Measurements from ENCODE around the gene P2RX7.

The P2RX7 gene

DNA sequence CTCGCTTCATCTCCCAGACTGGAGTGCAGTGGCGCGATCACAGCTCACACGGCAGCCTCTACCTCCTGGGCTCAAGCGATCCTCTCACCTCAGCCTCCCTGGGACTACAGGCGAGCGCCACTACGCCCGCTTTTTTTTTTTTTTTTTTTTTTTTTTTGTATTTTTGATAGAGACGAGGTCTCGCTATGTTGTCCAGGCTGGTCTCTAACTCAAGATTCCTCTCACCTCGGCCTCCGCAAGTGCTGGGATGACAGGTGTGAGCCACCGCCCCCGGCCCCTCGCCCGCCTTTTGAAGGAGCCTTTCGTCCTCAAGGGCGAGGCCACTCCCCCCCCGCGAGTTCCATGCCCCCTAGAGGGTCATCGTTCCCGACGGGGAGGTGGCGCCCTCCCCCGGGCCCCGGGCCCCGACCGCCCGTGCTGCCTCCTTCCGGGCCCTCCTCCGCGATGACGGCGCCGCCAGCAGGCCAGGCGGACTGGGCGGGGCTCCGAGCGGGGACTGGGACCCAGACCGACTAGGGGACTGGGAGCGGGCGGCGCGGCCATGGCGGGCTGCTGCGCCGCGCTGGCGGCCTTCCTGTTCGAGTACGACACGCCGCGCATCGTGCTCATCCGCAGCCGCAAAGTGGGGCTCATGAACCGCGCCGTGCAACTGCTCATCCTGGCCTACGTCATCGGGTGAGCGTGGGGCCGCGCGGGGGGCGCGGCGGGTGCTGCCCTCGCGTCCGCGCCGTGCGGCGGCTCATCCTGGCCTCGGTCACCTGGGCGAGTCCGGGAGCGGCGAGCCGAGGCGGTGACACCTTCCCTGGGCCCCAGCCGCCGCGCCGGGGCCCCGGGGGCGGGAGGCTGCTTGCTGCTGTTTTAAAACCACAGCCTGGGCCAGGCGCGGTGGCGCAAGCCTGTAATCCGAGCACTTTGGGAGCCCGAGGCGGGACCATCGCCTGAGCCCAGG, 77.2 kb downstream of the P2RX7 start, which contains the start of gene P2RX4:
Gene P2RX4, plus strand, starts transcription at position 506 of the 949 bp plus-strand sequence. Its CDS starts 36 bp downstream, at position 542.
- peak; percentile 91 for DNase-seq (ENCODE audit: insufficient read length, low spot score)
- FAIRE-seq = peak; percentile 88
- TF ChIP-seq POLR2AphosphoS5 (IDR thresholded peaks at IDR 0.05; ENCODE audit: low read depth, low read length) = peak; percentile 75
- TF ChIP-seq PAX5 (IDR thresholded peaks at IDR 0.05; ENCODE audit: insufficient read depth, low read length, severe bottlenecking) = no peak
- TF ChIP-seq TAF1 (IDR thresholded peaks at IDR 0.05; ENCODE audit: low read depth, low read length) = peak; percentile 74; the same call in 1 of the 2 replicates
- peak; percentile 91 for TF ChIP-seq POLR2A (IDR thresholded peaks at IDR 0.05; ENCODE audit: low read depth, low read length)
- no peak for TF ChIP-seq SPI1 (IDR thresholded peaks at IDR 0.05; ENCODE audit: low read depth, low read length)
- TF ChIP-seq POU2F2 (IDR thresholded peaks at IDR 0.05; ENCODE audit: low read depth, low read length) = no peak

GRCh38 chr12:121212875-121213274, 80.2 kb downstream of the P2RX7 start:
- DNase-seq (ENCODE audit: insufficient read length, low spot score) = no peak
- no peak for FAIRE-seq
- TF ChIP-seq PAX5 (IDR thresholded peaks at IDR 0.05; ENCODE audit: insufficient read depth, low read length, severe bottlenecking) = no peak
- TF ChIP-seq SPI1 (IDR thresholded peaks at IDR 0.05; ENCODE audit: low read depth, low read length) = no peak
- no peak for TF ChIP-seq POLR2A (IDR thresholded peaks at IDR 0.05; ENCODE audit: low read depth, low read length)
- TF ChIP-seq TAF1 (IDR thresholded peaks at IDR 0.05; ENCODE audit: low read depth, low read length) = no peak
- no peak for TF ChIP-seq POU2F2 (IDR thresholded peaks at IDR 0.05; ENCODE audit: low read depth, low read length)
- TF ChIP-seq POLR2AphosphoS5 (IDR thresholded peaks at IDR 0.05; ENCODE audit: low read depth, low read length) = no peak

DNA sequence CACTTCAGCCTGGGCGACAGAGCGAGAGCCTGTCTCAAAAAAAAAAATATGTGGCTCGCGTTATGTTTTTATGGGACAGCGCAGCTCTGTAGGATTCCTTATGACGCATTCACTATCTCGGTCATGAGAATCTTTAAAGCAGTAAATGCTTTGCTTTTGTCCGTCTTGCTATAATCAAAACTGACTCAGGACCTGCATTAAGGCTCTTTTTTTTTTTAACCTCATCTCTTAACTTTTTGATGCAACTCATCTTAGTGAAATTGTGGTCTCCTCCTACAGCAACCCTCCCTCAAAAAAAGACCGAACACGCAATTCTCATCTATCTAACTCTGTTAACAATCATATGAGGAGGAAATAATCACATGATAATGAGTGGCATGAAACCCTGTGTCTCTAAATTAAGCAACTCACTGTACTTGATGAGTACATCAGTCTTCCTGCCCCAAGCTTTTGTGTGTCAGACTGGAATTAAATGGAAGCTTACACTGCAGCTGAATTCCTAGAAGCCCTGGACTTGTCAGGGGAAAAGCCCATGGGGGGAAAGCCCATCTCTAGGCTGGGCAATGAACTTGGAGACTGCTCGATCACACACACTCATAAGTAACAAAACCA, 81.6 kb downstream of the P2RX7 start:
- no peak for DNase-seq (ENCODE audit: insufficient read length, low spot score)
- TF ChIP-seq POLR2AphosphoS5 (IDR thresholded peaks at IDR 0.05; ENCODE audit: low read depth, low read length) (no peak), TAF1 (IDR thresholded peaks at IDR 0.05; ENCODE audit: low read depth, low read length) (no peak), SPI1 (IDR thresholded peaks at IDR 0.05; ENCODE audit: low read depth, low read length) (no peak), POLR2A (IDR thresholded peaks at IDR 0.05; ENCODE audit: low read depth, low read length) (no peak), POU2F2 (IDR thresholded peaks at IDR 0.05; ENCODE audit: low read depth, low read length) (no peak), PAX5 (IDR thresholded peaks at IDR 0.05; ENCODE audit: insufficient read depth, low read length, severe bottlenecking) (no peak)
- FAIRE-seq = no peak

DNA sequence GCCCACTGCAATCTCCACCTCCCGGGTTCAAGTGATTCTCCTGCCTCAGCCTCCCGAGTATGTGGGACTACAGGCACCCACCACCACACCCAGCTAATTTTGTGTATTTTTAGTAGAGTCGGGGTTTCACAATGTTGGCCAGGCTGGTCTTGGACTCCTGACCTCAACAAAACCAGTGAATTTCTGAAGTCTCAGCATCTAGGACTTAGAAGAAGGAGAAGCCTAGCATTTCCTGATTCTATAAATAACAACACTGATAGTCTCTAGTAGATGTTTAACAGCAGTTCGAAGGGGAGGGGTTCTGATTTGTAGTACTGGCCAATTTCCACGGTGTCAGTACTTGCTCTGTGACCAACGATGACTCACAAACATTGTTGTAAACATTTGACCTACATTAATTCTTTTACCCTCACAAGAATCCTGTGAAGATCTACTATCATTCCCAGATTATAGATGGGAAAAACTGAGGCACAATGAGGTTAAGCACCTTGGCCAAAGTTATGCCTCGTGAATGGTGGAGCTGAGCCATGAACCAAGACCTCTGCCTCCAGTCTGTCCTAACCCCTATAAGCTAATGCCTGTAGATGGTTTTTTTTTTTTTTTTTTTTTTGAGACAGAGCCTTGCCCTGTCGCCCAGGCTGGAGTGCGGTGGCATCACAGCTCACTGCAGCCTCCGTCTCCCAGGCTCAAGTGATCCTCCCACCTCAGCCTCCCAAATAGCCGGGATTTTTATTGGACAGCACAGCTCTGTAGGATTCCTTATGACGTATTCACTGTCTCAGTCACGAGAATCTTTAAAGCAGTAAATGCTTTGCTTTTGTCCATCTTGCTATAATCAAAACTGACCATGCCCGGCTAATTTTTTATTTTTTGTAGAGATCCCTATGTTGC, 82.4 kb downstream of the P2RX7 start:
- TF ChIP-seq SPI1 (IDR thresholded peaks at IDR 0.05; ENCODE audit: low read depth, low read length) = no peak
- no peak for TF ChIP-seq TAF1 (IDR thresholded peaks at IDR 0.05; ENCODE audit: low read depth, low read length)
- TF ChIP-seq PAX5 (IDR thresholded peaks at IDR 0.05; ENCODE audit: insufficient read depth, low read length, severe bottlenecking) = no peak
- no peak for TF ChIP-seq POU2F2 (IDR thresholded peaks at IDR 0.05; ENCODE audit: low read depth, low read length)
- no peak for TF ChIP-seq POLR2A (IDR thresholded peaks at IDR 0.05; ENCODE audit: low read depth, low read length)
- no peak for TF ChIP-seq POLR2AphosphoS5 (IDR thresholded peaks at IDR 0.05; ENCODE audit: low read depth, low read length)
- FAIRE-seq = no peak
- no peak for DNase-seq (ENCODE audit: insufficient read length, low spot score)

GRCh38 chr12:121216102-121216501, 83.4 kb downstream of the P2RX7 start:
- no peak for DNase-seq (ENCODE audit: insufficient read length, low spot score)
- FAIRE-seq = no peak
- no peak for TF ChIP-seq POLR2A (IDR thresholded peaks at IDR 0.05; ENCODE audit: low read depth, low read length)
- no peak for TF ChIP-seq PAX5 (IDR thresholded peaks at IDR 0.05; ENCODE audit: insufficient read depth, low read length, severe bottlenecking)
- TF ChIP-seq SPI1 (IDR thresholded peaks at IDR 0.05; ENCODE audit: low read depth, low read length) = no peak
- no peak for TF ChIP-seq POLR2AphosphoS5 (IDR thresholded peaks at IDR 0.05; ENCODE audit: low read depth, low read length)
- no peak for TF ChIP-seq TAF1 (IDR thresholded peaks at IDR 0.05; ENCODE audit: low read depth, low read length)
- TF ChIP-seq POU2F2 (IDR thresholded peaks at IDR 0.05; ENCODE audit: low read depth, low read length) = no peak

DNA sequence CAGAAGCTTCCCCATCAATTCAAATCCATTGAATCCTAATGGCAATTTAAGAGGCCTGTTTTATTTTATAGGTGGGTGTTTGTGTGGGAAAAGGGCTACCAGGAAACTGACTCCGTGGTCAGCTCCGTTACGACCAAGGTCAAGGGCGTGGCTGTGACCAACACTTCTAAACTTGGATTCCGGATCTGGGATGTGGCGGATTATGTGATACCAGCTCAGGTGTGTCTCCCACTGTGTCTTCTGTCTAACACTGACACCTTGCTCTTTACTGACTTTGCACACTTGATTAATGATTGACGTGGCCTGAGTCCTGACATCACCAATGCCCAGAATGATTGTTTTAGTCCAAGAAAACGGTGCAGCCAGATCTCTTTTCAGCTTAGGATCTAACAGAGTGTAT, 84.4 kb downstream of the P2RX7 start:
- no peak for TF ChIP-seq POLR2A (IDR thresholded peaks at IDR 0.05; ENCODE audit: low read depth, low read length)
- TF ChIP-seq POU2F2 (IDR thresholded peaks at IDR 0.05; ENCODE audit: low read depth, low read length) = no peak
- TF ChIP-seq POLR2AphosphoS5 (IDR thresholded peaks at IDR 0.05; ENCODE audit: low read depth, low read length) = no peak
- FAIRE-seq (no peak), DNase-seq (ENCODE audit: insufficient read length, low spot score) (no peak)

- no peak for FAIRE-seq
- no peak for DNase-seq (ENCODE audit: insufficient read length, low spot score)
- TF ChIP-seq SPI1 (IDR thresholded peaks at IDR 0.05; ENCODE audit: low read depth, low read length) (no peak), TAF1 (IDR thresholded peaks at IDR 0.05; ENCODE audit: low read depth, low read length) (no peak), POLR2AphosphoS5 (IDR thresholded peaks at IDR 0.05; ENCODE audit: low read depth, low read length) (no peak), POU2F2 (IDR thresholded peaks at IDR 0.05; ENCODE audit: low read depth, low read length) (no peak), PAX5 (IDR thresholded peaks at IDR 0.05; ENCODE audit: insufficient read depth, low read length, severe bottlenecking) (no peak), POLR2A (IDR thresholded peaks at IDR 0.05; ENCODE audit: low read depth, low read length) (no peak)
Measured at GRCh38 chr12:121217761-121218160, 85.1 kb downstream of the P2RX7 start.

DNA sequence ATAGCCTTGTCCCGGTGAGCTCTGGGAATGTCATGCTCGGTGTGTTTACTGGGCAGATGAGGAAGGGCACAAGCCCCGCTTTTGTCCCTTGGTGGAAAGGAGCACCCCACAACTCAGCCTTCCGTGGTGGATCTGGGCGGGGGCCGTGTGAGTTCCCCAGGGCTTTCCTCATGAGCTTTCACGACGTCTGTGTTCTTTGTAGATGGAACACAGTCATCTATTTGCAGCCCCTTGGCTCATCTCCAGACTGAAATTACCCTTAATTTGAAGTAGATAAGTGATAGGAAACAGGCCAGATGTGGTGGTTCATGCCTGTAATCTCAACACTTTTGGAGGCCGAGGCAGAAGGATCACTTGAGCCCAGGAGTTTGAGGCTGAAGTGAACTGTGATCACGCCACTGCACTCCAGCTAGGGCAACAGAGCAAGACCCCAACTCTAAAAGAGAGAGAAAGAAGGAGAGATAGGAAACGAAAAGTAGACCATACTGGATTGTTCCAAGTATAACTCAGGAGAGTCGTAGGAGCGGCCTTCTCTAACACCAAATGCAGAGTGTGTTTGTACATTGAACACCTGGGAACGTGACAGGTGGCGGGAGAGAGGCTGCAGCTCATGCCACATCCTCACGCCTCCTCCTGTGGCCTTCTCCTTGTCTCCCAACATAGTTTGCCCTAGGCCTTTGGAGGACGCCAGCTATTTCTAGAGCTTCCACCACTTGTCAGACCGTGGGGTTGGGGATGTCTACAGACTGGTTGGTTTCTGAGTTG, 86.1 kb downstream of the P2RX7 start:
- DNase-seq (ENCODE audit: insufficient read length, low spot score) = no peak
- no peak for FAIRE-seq
- TF ChIP-seq POU2F2 (IDR thresholded peaks at IDR 0.05; ENCODE audit: low read depth, low read length) (no peak), POLR2AphosphoS5 (IDR thresholded peaks at IDR 0.05; ENCODE audit: low read depth, low read length) (no peak), PAX5 (IDR thresholded peaks at IDR 0.05; ENCODE audit: insufficient read depth, low read length, severe bottlenecking) (no peak), TAF1 (IDR thresholded peaks at IDR 0.05; ENCODE audit: low read depth, low read length) (no peak), POLR2A (IDR thresholded peaks at IDR 0.05; ENCODE audit: low read depth, low read length) (no peak)
